Measurements from ENCODE around the gene LRIG2. TPM values are rescaled to one million over a fixed set of nuclear protein-coding genes. Genes with fewer than 3 reads are reported as not detected.
"Not testable (repeated sequence)": the region's sequence is repeated elsewhere in the genome, so short reads cannot be mapped to it uniquely, and the experiment has no call there.

LRIG2 gene
- total RNA-seq, 1 donor from 2014 or later, result 6.7 TPM

GRCh38 chr1:113146242-113147072 is 73.5 kb downstream of the LRIG2 start:
- intact Hi-C loops (cut with DNase I), result no loop called here
- DNase-seq (no peak), ATAC-seq (ENCODE audit: poor library complexity) (no peak)

- ATAC-seq (ENCODE audit: poor library complexity) (no peak), DNase-seq (no peak)
- intact Hi-C loops (cut with DNase I), result no loop called here
These were observed 74.2 kb downstream of the LRIG2 start for GRCh38 chr1:113147073-113147625.

GRCh38 chr1:113147826-113148225 is 74.8 kb downstream of the LRIG2 start:
- intact Hi-C loops (cut with DNase I), result no loop called here

GRCh38 chr1:113150494-113150893 is 77.5 kb downstream of the LRIG2 start:
- ATAC-seq (ENCODE audit: poor library complexity); intact Hi-C loops (cut with DNase I); DNase-seq: not testable (repeated sequence)

More at GRCh38 chr1:113147826-113148225, 74.8 kb downstream of the LRIG2 start:
- DNase-seq (no peak), ATAC-seq (ENCODE audit: poor library complexity) (no peak)

GRCh38 chr1:113153116-113153803 is 80.3 kb downstream of the LRIG2 start:
- DNase-seq, result no peak
- no peak for ATAC-seq (ENCODE audit: poor library complexity)
- intact Hi-C loops (cut with DNase I), result no loop called here

GRCh38 chr1:113156368-113156767 is 83.4 kb downstream of the LRIG2 start:
- ATAC-seq (ENCODE audit: poor library complexity) (no peak), DNase-seq (no peak)
- intact Hi-C loops (cut with DNase I), result no loop called here

GRCh38 chr1:113158743-113159142 is 85.7 kb downstream of the LRIG2 start:
- DNase-seq; ATAC-seq (ENCODE audit: poor library complexity); intact Hi-C loops (cut with DNase I): not testable (repeated sequence)

- DNase-seq, result no peak
- intact Hi-C loops (cut with DNase I), result no loop called here
- no peak for ATAC-seq (ENCODE audit: poor library complexity)
These were observed 93.5 kb downstream of the LRIG2 start for GRCh38 chr1:113166473-113166872.

GRCh38 chr1:113168946-113169345 is 95.9 kb downstream of the LRIG2 start:
- intact Hi-C loops (cut with DNase I), result no loop called here
- ATAC-seq (ENCODE audit: poor library complexity), result no peak

GRCh38 chr1:113169591-113169990 is 96.6 kb downstream of the LRIG2 start:
- intact Hi-C loops (cut with DNase I), result no loop called here
- no peak for ATAC-seq (ENCODE audit: poor library complexity)

More at GRCh38 chr1:113168946-113169345, 95.9 kb downstream of the LRIG2 start:
- DNase-seq, result no peak

GRCh38 chr1:113170519-113170918 is 97.5 kb downstream of the LRIG2 start:
- no peak for ATAC-seq (ENCODE audit: poor library complexity)

More at GRCh38 chr1:113169591-113169990, 96.6 kb downstream of the LRIG2 start:
- DNase-seq, result no peak

GRCh38 chr1:113178106-113178505 is 105.1 kb downstream of the LRIG2 start:
- DNase-seq, result no peak
- intact Hi-C loops (cut with DNase I), result no loop called here
- no peak for ATAC-seq (ENCODE audit: poor library complexity)

More at GRCh38 chr1:113170519-113170918, 97.5 kb downstream of the LRIG2 start:
- intact Hi-C loops (cut with DNase I), result no loop called here
- DNase-seq, result no peak

GRCh38 chr1:113178522-113178921 is 105.5 kb downstream of the LRIG2 start:
- ATAC-seq (ENCODE audit: poor library complexity) (no peak), DNase-seq (no peak)
- intact Hi-C loops (cut with DNase I), result no loop called here

Other genes starting within 250 kb of the LRIG2 start
- 130 TPM for gene SLC16A1, start 117.0 kb upstream of the LRIG2 start, total RNA-seq

All from Right ventricle myocardium superior (tissue), 1 donor.